ENCODE results near the gene FAM169A.

- TF ChIP-seq POLR2AphosphoS5 (IDR thresholded peaks at IDR 0.05; ENCODE audit: borderline replicate concordance, low read depth, low read length) (no peak), EZH2 (IDR thresholded peaks at IDR 0.05) (no peak)
Observed at GRCh38 chr5:74767579-74767913, 98.6 kb downstream of the FAM169A start.
